Stimulated activated CD4-positive, alpha-beta T cell treated with anti-CD3 and anti-CD28 coated beads, Interleukin-2, amount 100 ng/mL, for 4 hours (primary cell): ENCODE measurements around the gene TMEM50B.
A peak's percentile ranks its signal among the peaks of the same experiment; 100 is the strongest.
"Not testable (repeated sequence)": the region's sequence is repeated elsewhere in the genome, so short reads cannot be mapped to it uniquely, and the experiment has no call there.

Experiments
- DNase-seq: peaks from one replicate; pipeline ENCODE4 v3.0.0-alpha.2; 2020; ENCODE audit warnings: low read depth

The TMEM50B gene

GRCh38 chr21:33478182-33478581 is 1.6 kb downstream of the TMEM50B start:
- DNase-seq: no peak

DNA sequence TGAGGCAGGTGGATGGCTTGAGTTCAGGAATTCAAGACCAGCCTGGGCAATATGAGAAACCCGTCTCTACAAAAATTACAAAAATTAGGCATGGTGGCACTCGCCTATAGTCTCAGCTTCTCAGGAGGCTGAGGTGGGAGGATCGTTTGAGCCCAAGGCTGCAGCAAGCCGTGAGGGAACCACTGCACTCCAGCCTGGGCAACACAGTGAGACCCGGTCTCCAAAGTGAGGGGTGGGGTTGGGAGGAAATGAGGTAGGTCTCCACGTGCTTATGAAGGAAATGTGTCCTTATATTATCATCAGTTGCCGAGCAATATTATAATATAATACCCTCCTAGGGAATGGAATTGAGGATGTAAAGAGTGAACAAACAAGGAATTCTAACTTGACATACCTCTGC is 2.7 kb downstream of the TMEM50B start:
- DNase-seq: no peak

DNA sequence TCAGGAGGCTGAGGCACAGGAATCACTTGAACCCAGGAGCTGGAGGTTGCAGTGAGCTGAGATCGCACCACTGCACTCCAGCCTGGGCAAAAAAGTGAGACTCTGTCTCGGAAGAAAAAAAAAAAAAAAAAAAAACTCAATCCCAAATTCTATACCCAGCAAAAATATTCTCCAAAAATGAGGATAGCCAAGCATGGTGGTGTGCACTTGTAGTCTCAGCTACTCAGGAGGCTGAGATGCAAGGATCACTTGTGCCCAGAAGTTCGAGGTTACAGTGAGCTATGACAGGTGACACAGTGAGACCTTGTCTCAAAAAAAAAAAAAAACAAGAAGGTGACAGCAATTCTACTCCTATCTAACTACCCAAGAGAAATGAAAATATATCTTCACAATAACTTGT is 6.4 kb downstream of the TMEM50B start:
- DNase-seq: no peak

- DNase-seq: no peak
Measured at GRCh38 chr21:33470701-33471100, 9.1 kb downstream of the TMEM50B start.

- not testable (repeated sequence) for DNase-seq
Measured at GRCh38 chr21:33469183-33469582, 10.6 kb downstream of the TMEM50B start.

DNA sequence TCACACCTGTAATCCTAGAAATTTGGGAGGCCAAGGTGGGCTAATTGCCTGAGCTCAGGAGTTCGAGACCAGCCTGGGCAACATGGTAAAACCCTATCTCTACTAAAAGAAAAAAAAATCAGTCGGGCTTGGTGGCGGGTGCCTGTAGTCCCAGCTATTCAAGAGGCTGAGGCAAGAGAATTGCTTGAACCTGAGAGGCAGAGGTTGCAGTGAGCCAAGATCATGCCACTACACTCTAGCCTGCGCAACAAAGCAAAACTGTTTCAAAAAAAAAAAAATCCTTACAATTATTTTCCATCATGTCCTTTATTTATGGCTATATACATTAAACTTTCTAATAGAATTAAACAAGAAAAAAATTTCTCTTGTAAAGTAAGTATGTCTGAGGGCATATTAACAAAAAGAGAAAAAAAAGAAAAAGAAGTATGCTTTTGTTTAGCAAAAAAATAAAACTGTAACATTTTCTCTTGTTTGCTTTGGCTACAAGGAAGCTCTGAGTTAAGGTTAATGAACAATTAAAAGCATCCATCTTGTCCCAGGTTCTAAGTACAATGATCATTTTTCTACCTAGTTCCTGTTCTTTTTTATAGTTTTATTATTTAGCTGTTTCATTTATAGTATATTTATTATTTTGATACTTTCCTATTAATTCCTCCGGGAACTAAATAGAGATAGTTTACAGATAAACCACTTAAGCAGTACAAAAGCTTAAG is 18.1 kb downstream of the TMEM50B start:
- DNase-seq: no peak

GRCh38 chr21:33458861-33459260 is 20.9 kb downstream of the TMEM50B start:
- DNase-seq: no peak

DNA sequence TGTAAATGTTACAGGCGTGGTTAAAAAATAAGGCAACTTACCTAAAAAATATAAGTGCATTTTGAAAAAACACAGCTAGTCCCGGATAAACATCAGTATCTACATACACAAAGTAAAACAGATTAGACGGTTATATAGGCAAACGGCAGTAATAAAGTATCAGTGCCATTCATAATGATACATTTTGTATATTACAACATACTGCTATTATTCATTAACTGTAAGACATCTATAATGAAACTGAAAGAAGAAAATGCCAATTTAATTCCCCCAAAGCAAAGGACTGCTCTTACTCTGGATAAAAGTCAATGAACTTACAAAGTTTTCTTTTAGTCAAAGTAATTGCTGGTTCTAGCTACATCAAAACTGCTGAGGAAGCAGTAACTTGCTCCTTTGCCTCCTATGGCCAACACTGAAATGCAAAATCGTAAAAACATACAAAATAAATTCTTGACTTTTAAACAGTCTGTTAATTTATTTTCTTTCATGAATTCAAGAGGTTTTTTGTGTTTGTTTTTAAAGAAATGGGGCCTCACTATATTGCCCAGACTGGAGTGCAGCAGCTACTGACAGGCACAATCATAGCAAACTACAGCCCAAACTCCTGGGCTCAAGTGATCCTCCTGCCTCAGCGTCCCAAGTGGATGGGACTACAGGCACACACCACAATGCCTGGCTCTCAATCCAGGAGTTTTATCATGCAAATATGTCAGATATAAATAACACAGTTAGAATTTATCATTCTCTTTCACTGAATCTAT is 23.9 kb downstream of the TMEM50B start:
- DNase-seq: no peak

DNA sequence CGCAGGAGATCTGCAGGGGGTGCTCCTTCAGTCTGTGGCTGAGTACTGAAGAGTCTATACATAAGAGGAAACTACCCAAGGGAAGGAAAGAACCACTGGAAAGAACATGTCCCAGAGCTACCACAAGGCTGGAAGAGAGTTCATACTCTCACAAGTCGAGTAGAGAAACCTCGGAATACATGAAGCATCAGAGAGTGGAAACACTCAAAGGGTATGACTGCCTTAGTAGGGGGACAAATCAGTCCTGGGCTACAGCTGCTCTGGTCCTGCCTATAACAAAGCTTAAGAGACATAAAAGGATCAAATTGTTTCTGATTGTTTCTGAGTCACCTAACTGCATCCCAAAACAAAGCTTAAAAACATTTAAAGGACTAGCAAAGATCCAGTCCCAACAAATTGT is 27.4 kb downstream of the TMEM50B start:
- no peak for DNase-seq

DNA sequence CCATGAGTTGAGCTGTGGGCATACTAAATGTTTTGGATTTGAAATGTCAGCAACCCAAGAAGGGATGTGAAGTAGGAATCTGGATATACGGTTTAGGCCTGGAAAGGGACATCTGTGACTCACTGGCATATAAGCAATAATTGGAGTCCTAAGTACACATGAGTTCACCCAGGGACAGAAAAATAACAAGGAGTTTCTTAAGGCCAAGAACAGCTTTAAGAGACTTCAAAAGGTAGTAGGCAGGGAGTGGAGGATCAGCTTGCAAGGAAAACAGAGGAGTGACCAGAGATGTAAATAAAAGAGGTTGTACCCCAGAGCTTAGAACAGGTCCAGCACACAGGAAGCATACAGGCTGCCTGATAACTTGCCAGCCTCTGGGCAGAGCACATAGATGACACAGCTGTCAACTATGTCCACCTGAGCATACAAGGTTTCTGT is 28.1 kb downstream of the TMEM50B start:
- no peak for DNase-seq

DNA sequence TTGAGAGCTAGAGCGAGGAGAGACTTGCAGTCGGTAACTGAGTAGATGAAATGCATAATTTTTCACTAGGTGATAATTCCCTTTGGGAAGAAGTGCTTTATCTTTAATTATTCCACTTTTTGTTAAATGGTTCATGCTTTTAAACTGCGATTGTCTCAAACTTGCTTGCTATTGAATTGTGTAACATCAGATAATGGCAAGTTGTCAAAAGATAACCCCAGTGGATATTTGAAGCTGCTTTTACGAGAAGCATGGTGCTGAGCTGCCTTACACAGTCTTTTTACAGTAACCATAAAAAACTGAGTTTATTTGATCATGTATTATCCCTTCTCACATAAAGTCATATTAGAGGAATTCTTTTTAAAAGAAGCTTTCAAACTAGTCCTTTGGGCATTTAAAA is 30.2 kb downstream of the TMEM50B start:
- DNase-seq: no peak

GRCh38 chr21:33446620-33447019 is 33.2 kb downstream of the TMEM50B start:
- not testable (repeated sequence) for DNase-seq

- no peak for DNase-seq
Measured at GRCh38 chr21:33444499-33444898, 35.3 kb downstream of the TMEM50B start.

DNA sequence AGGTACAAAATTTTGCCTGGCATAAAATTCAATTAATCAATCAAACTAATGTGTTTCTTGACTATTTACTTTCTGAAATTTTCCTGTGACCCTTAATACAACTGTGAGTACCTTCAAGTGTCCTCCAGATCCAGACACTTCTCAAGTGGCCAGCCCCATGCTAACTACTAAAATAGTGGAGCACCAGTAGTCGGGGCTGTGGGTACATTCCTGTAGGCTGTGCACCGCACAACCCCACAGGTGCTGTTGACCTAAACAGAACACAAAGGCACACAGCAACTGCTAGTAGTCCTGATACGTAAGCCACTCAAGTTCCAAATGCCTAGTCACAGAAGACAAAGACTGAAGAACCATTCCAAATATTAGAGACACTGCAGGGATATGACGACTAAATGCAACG is 36.6 kb downstream of the TMEM50B start:
- DNase-seq: no peak

GRCh38 chr21:33441489-33442477 is 38.0 kb downstream of the TMEM50B start:
- DNase-seq: no peak

- no peak for DNase-seq
Measured at GRCh38 chr21:33437140-33437539, 42.6 kb downstream of the TMEM50B start.

- DNase-seq: peak; percentile 15
Measured at GRCh38 chr21:33434770-33435360, 44.9 kb downstream of the TMEM50B start.

DNA sequence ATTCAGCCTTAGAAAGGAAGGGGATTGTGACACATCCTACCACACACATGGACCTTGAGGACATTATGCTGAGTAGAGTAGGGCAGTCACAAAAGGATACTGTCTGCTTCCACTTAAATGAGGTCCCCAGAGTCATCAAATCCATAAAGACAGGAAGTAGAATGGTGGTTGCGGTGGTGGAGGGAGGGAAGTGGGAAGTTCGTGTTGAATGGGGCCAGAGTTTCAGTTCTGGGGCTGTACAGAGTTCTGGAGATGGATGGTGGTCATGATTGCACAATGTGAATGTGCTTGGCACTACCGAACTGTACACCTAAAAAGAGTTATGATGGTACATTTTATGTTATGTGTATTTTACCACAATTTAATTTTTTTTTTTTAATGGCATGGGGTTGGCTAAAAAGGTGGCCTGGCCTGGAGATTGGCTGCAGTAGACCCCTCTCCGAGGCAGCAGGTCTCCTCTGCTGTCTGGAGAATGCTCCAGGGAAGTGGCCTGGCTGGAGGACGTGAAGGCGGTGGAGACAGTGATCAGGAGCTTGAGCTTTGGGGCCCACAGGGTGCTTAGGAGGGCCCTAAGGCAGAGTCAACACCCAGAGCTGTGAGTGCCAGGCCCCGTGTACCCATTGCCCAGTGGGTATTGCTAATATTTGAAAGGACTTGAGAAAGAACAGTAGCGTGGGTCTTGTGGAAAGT is 46.2 kb downstream of the TMEM50B start:
- no peak for DNase-seq

DNA sequence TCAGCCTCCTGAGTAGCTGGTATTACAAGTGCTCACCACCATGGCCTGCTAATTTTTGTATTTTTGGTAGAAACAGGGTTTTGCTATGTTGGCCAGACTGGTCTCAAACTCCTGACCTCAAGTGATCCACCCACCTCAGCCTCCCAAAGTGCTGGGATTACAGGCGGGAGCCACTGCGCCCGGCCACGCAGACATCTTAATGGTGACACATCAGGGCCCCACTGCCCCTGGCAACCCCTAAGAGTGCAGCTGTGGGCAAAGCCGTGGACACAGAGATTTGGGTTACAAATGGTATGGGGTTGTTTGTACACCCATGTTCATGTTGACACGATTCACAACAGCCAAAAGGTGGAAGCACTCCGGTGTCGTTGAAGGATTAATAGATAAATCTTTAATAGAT is 46.8 kb downstream of the TMEM50B start:
- DNase-seq: no peak

DNA sequence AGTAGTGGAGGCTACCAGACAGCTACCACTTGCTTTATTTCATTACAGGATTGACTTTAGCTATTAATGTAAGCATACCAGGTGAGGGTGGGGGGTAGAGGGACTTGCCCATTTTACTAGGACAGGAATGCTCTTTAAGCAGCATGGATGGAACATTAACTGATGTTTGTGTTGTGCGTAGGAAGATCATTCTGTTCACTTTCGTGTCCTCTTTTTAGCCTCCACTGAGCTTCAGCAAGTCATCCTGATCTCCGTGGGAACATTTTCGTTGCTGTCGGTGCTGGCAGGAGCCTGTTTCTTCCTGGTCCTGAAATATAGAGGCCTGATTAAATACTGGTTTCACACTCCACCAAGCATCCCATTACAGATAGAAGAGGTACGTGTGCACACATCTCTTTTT is 47.3 kb downstream of the TMEM50B start:
- DNase-seq: no peak

DNA sequence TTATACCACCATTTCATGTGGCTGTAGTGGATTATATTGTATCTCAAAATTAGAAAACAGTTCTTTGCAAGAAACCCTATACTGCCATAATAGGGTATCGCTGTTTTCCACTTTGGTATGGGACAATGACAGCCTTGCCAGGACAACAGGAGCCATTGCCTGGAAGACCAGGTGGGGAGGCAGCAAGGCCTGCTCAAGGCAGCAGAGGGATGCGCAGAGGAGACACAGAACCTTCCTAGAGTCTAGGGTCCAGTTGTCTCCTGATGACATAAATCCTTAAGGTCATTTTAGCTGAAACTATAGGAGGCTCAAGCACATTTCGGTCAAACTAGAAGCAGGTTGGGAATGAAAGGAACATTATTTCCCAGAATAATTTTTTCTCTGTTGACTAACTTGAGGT is 48.9 kb downstream of the TMEM50B start:
- no peak for DNase-seq
